ENCODE measurements around the gene TNNT1.

The TNNT1 gene

GRCh38 chr19:55087542-55087901 lies 61.5 kb downstream of the TNNT1 start:
- DNase-seq, result no peak

- DNase-seq, result peak; percentile 75
These were observed 62.1 kb downstream of the TNNT1 start for GRCh38 chr19:55086730-55087541.

- no peak for DNase-seq
These were observed 62.9 kb downstream of the TNNT1 start for GRCh38 chr19:55085923-55086715.

GRCh38 chr19:55084416-55084815 lies 64.6 kb downstream of the TNNT1 start:
- DNase-seq, result no peak

GRCh38 chr19:55083004-55083850 lies 65.8 kb downstream of the TNNT1 start:
- DNase-seq, result no peak
